Activated T-cell treated with anti-CD3 and anti-CD28 coated beads, Interleukin-2, amount 50 U/mL, for 72 hours (primary cell): ENCODE results near the gene BZW1. TPM values are rescaled to one million over a fixed set of nuclear protein-coding genes. Genes with fewer than 3 reads are reported as not detected.
A peak's percentile ranks its signal among the peaks of the same experiment; 100 is the strongest.
"Not testable (repeated sequence)": the region's sequence is repeated elsewhere in the genome, so short reads cannot be mapped to it uniquely, and the experiment has no call there.

ENCODE experiments used
- ATAC-seq, 2 donors: fragments of 150-1000 bp; cut with Tn5 transposase; replicated peaks in 1 of 2; 2 replicates each; pipeline ENCODE4 v1.10.0; 2021; ENCODE audit warnings: moderate library complexity in 2 of 2, mild to moderate bottlenecking in 1 of 2
- DNase-seq, 2 donors: peaks; one replicate each; pipeline ENCODE4 v3.0.0; 2021 to 2022; ENCODE audit warnings: mixed read lengths in 1 of 2
- H3K27ac Mint-ChIP-seq: one replicate; pipeline ENCODE4 v1.8.0; 2022; ENCODE audit warnings: mild to moderate bottlenecking, moderate library complexity, mixed read lengths
- H3K27me3 Mint-ChIP-seq: one replicate; pipeline ENCODE4 v1.8.0; 2022; ENCODE audit warnings: low read depth, mixed read lengths
- H3K36me3 Mint-ChIP-seq, 2 donors: one replicate each; pipeline ENCODE4 v1.8.0; 2022; ENCODE audit warnings: mixed read lengths in 2 of 2, mild to moderate bottlenecking in 1 of 2; ENCODE audit not compliant: insufficient read depth in 2 of 2
- H3K4me1 Mint-ChIP-seq: one replicate; pipeline ENCODE4 v1.8.0; 2022; ENCODE audit warnings: low read depth, mixed read lengths
- H3K4me3 Mint-ChIP-seq, 2 donors: one replicate each; pipeline ENCODE4 v1.8.0; 2022; ENCODE audit warnings: mild to moderate bottlenecking in 2 of 2, mixed read lengths in 2 of 2, moderate library complexity in 2 of 2
- H3K9me3 Mint-ChIP-seq, 2 donors: one replicate each; pipeline ENCODE4 v1.8.0; 2022; ENCODE audit warnings: mixed read lengths in 2 of 2
- total RNA-seq, 2 donors: library from RNA; stranded (reverse); gene quantifications; one replicate each; pipeline ENCODE4 v1.2.3, GENCODE V29; 2022

Gene BZW1
- total RNA-seq, 2 donors from 2014 or later, result 457 to 495 TPM

DNA sequence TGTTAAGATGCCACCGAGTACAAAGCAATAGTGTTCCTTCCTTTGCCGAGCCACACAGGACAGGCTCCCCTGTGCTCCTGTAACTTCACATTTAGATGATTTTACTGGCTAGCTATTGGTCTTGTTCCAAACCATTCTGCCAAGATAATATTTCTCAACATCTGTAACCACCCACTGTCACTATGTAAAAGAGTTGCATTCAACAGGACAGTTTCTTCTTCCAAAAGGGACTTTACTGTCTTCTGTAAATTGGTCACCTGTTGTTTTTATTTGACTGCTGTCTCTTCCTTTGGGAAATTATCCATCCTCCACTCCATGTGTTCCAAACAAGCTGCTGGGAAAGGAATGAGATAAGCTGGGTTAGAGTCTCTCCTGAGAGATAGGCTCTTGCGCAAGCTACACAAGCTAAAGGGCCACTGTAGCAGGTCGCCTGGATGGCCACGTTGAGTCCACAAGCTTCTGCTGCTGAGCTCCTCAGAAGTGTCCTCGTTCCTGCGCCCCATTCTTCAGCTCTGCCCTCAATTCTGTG is 14.4 kb upstream of the BZW1 start:
- Mint-ChIP-seq H3K4me3 (no peak overlapping the region), H3K27ac (no peak overlapping the region), H3K9me3 (peaks cover 0 to 4% of the 10 kb centered on the region in 2 donors), H3K4me1 (peaks cover 27% of the 10 kb centered on the region), H3K27me3 (peaks cover 5% of the 10 kb centered on the region), H3K36me3 (peaks cover 0 to 3% of the 10 kb centered on the region in 2 donors)
- no peak for ATAC-seq
- DNase-seq, result no peak

- H3K27me3 Mint-ChIP-seq, result peaks cover 5% of the 10 kb centered on the region
- ATAC-seq (peak; percentile 98 to 100), DNase-seq (peak in 1 of 2 donors; percentile 35)
- H3K4me3 Mint-ChIP-seq, result no peak overlapping the region
- H3K9me3 Mint-ChIP-seq, result peaks cover 0 to 4% of the 10 kb centered on the region in 2 donors
- H3K4me1 Mint-ChIP-seq, result peaks cover 27% of the 10 kb centered on the region
- peaks cover 0 to 3% of the 10 kb centered on the region in 2 donors for H3K36me3 Mint-ChIP-seq
- H3K27ac Mint-ChIP-seq, result no peak overlapping the region
Observed at GRCh38 chr2:200798514-200798913, 13.2 kb upstream of the BZW1 start.

DNA sequence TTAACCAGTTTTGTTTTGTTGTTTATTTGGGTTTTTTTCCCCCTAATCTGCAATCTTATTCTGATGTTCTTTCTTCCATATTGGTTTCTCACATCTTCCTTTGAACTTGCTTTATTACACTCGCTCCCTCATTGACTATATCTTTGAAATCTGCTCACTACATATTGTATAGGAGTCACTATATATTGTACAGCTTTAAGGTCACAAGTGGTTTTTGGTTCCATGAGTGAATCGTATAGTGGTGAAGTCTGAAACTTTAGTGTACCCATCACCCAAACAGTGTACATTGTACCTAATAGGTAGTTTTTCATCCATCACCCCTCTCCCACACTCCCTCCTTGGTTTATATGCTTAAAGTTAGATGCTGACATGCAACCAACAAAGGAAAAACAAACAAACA is 11.3 kb upstream of the BZW1 start:
- DNase-seq (no peak), ATAC-seq (peak; percentile 19 to 24)
- H3K27me3 Mint-ChIP-seq, result peaks cover 5% of the 10 kb centered on the region
- H3K27ac Mint-ChIP-seq, result no peak overlapping the region
- peaks cover 0 to 3% of the 10 kb centered on the region in 2 donors for H3K36me3 Mint-ChIP-seq
- H3K4me1 Mint-ChIP-seq, result peaks cover 27% of the 10 kb centered on the region
- no peak overlapping the region for H3K4me3 Mint-ChIP-seq
- H3K9me3 Mint-ChIP-seq, result peaks cover 0 to 4% of the 10 kb centered on the region in 2 donors

GRCh38 chr2:200801431-200801830 is 10.3 kb upstream of the BZW1 start:
- not testable (repeated sequence) for H3K27ac Mint-ChIP-seq, H3K4me3 Mint-ChIP-seq, H3K36me3 Mint-ChIP-seq, H3K9me3 Mint-ChIP-seq, H3K27me3 Mint-ChIP-seq, DNase-seq, ATAC-seq
- peaks cover 27% of the 10 kb centered on the region for H3K4me1 Mint-ChIP-seq

DNA sequence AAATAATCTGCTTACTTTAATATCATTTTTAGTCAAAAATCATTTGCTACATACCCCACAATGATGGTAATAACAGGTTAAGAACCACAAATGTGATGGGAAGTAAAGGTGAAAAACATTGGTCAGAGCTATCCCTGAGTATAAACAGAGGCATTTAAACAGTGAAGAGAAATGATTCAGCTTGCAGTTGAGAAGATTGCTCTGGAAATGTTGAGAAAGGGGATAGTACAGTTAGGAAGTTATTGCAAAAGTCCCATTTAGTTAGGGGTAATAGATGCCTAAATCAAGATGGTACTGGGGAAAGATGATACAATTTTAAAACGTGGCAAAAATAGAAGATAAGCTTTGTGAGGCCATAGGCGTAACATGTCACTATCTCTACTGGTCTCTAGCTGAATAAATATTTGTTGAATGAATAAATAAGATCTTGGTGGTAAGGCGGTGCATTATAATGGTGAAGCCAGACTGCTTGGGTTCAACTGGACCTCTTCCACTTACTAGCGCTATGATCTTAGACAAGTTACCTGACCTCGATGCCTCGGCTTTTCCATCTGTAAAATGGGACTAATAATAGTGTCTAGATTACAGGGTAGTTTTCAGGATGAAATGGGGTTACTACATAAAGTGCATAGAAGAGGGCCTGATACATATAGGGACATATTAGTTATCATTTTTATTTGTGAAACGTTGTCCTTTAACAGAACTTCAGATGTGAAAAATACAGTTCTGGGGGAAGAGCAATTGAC is 2.0 kb upstream of the BZW1 start:
- H3K27ac Mint-ChIP-seq, result peak overlapping the region; percentile 84
- ATAC-seq (no peak), DNase-seq (no peak)
- H3K4me1 Mint-ChIP-seq, result peaks cover 26% of the 10 kb centered on the region
- no peaks in the 10 kb centered on the region for H3K27me3 Mint-ChIP-seq
- peak overlapping the region; percentile 84 to 97 for H3K4me3 Mint-ChIP-seq
- no peaks in the 10 kb centered on the region for H3K9me3 Mint-ChIP-seq
- peaks cover 11 to 13% of the 10 kb centered on the region in 2 donors for H3K36me3 Mint-ChIP-seq

DNA sequence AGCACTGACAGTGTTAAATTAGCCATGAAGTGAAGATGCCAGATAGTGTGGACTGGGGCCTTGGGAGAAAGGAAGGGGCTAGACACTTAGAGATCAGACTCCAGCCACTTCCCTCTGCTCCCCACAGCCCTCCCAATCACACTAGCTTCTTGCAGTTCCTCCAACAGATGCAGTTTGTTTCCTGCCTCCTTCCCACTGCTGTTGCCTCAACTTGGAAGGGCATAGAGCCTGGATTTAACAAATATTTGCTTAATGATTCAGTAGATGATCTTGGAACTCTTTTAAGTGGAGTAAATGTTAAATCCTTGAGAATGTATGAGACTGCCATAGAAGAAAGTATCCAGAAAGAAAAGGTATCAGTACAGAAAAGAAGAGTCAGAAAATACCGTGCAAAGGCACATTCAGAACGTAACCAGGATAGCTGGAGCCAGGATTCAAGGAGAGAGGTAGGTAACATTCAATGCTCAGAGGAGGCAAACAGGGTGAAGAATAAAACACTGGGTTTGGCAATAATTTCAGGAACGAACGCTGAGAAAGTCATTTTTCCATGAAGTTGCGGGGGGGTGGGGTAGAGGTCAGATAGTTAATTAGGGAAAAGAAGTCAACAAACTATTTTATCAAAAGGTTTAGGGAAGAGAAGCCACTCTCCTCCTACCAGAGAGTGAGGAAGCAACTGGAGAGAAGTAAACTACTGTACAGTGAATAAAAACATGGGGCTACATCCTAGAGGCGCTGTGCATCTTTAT is 1.3 kb upstream of the BZW1 start:
- Mint-ChIP-seq H3K27me3 (no peaks in the 10 kb centered on the region), H3K9me3 (no peaks in the 10 kb centered on the region), H3K27ac (peak overlapping the region; percentile 84), H3K4me1 (peaks cover 34% of the 10 kb centered on the region), H3K4me3 (peak overlapping the region; percentile 84 to 97), H3K36me3 (peaks cover 19% of the 10 kb centered on the region in 2 donors)
- DNase-seq, result no peak
- no peak for ATAC-seq

GRCh38 chr2:200810998-200811332 is 745 bp upstream of the BZW1 start:
- H3K9me3 Mint-ChIP-seq, result no peaks in the 10 kb centered on the region
- no peak for DNase-seq
- peaks cover 22 to 24% of the 10 kb centered on the region in 2 donors for H3K36me3 Mint-ChIP-seq
- ATAC-seq, result no peak
- peaks cover 39% of the 10 kb centered on the region for H3K4me1 Mint-ChIP-seq
- H3K4me3 Mint-ChIP-seq, result peak overlapping the region; percentile 84 to 97
- H3K27me3 Mint-ChIP-seq, result no peaks in the 10 kb centered on the region
- H3K27ac Mint-ChIP-seq, result peak overlapping the region; percentile 84

DNA sequence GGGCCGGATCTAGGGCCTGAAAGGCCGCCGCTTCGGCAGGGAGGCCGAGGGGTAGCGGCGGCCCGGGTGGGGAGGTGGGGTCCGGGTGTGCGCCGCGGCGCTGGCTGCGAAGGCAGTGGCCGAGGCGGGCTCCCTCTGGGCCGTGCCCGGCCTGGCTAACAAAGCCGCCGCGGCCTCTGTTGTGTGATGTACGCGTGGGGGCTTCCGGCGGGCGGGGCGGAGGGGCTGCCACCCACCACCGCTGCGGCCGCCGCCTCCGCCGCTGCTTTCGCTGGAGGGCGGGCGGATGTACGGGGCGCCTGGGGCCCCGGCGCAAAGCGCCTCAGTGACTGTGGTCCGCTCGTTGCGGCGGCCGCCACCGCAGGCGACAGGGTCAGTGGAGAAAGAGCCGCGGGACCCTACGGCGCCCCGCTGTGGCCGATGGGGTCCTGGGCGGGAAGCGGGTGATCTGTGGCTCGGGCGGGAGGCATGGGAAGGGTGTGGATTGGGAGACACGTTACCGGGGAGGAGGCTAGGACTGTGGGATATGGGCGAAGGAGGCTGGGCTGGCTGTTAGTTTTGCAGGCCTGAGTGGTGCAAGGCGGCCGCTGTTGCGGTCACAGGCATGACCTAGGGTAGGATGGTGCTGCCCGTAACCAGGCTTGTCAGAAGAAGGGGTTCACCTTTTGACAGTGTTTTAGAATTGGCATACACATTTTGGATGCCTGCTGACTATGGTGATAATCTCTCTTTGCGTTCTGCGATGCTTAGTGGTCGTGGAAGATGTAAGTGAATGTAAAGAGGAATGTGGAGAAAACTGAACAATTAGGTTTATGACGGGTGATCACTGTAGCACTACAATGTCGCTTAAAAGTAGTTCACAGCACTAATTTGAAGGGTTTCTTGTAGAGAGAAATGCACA is 662 bp downstream of the BZW1 start:
- Mint-ChIP-seq H3K27ac (peak overlapping the region; percentile 94), H3K9me3 (no peaks in the 10 kb centered on the region), H3K4me3 (peak overlapping the region; percentile 93 to 97), H3K36me3 (peaks cover 24 to 38% of the 10 kb centered on the region in 2 donors), H3K4me1 (peaks cover 53% of the 10 kb centered on the region), H3K27me3 (no peaks in the 10 kb centered on the region)
- peak; percentile 63 to 64 for ATAC-seq
- peak; percentile 81 to 85 for DNase-seq

DNA sequence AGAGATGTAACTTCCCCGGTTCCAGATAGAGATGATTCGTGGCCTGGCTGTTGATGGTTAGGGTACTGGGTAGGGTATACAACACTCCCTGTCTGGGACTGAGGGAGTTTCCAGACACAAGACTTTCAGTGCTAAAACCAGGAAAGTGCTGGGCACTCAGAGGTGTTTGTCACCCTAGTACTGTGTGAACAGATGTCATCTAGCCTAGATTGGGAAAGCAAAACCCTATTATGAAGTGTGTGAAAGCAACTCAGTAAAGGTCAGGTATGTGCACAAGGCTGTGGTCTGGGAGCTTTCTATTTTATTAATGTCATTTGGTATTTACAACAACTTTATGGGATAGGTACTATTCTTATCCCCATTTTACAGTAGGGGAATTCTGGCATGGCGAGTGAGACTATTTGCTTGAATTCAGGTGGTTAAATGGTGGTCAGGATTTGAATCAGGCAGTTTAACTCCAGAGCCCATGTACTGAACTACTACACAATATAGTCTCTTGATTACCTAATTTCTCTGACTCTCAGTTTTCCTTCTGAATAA is 2.6 kb downstream of the BZW1 start:
- DNase-seq (peak; percentile 29 to 35), ATAC-seq (peak; percentile 23 to 34)
- Mint-ChIP-seq H3K27ac (peak overlapping the region; percentile 99), H3K36me3 (peaks cover 31 to 58% of the 10 kb centered on the region in 2 donors), H3K27me3 (no peaks in the 10 kb centered on the region), H3K4me3 (peak overlapping the region; percentile 93 to 97), H3K4me1 (peaks cover 71% of the 10 kb centered on the region), H3K9me3 (no peaks in the 10 kb centered on the region)

- H3K36me3 Mint-ChIP-seq, result peaks cover 31 to 63% of the 10 kb centered on the region in 2 donors
- no peaks in the 10 kb centered on the region for H3K27me3 Mint-ChIP-seq
- peak overlapping the region; percentile 93 to 97 for H3K4me3 Mint-ChIP-seq
- H3K9me3 Mint-ChIP-seq, result no peaks in the 10 kb centered on the region
- H3K27ac Mint-ChIP-seq, result peak overlapping the region; percentile 99
- peaks cover 67% of the 10 kb centered on the region for H3K4me1 Mint-ChIP-seq
- DNase-seq (no peak), ATAC-seq (no peak)
Observed at GRCh38 chr2:200814917-200815316, 3.2 kb downstream of the BZW1 start.

DNA sequence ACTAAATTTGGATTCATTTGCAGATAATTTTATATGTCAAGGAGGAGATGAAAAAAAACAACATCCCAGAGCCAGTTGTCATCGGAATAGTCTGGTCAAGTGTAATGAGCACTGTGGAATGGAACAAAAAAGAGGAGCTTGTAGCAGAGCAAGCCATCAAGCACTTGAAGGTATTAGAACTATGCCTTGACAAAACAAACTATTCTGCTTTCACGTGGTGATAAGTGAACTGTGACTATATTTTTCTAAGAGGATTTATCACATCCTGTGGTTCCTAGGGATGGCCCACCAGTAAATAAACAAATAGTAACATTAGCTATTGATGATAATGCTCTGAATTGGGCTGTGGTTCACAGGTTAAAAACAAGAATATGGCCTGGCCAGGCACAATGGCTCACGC is 7.0 kb downstream of the BZW1 start:
- peak overlapping the region; percentile 86 for H3K27ac Mint-ChIP-seq

DNA sequence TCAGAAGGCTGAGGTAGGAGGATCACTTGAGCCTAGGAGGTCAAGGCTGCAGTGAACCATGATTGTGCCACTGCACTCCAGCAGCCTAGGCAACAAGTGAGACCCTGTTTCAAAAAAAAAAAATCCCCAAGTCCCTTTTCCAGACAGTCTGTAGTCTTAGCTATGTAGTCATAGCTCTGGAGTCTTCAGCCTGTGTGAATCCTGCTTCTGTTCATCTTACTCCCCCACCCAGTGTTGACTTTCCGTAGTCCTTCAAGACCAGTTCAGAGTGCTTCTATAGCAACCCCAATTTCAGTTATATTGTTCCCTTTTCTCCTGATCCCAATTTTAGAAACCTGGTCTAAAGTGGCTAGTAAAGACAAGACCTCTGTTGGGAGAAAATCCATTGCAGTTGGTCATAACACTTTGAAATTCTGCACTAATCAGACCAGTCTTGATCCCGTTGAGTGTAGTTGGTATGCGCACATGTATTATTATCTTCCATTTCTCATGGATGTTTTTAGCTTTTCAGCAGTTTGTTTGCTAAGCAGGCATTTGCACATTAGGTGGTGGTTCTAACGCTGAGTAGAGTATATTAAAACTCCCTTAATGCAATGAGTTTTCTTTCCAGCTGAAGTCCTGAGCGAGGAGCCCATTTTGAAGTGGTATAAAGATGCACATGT is 9.0 kb downstream of the BZW1 start:
- ATAC-seq (peak in 1 of 2 donors; percentile 28), DNase-seq (no peak)
- Mint-ChIP-seq H3K9me3 (no peaks in the 10 kb centered on the region), H3K4me3 (no peak overlapping the region), H3K27me3 (no peaks in the 10 kb centered on the region), H3K27ac (peak overlapping the region; percentile 58), H3K4me1 (peaks cover 34% of the 10 kb centered on the region), H3K36me3 (peaks cover 21 to 61% of the 10 kb centered on the region in 2 donors)

More for the DNA sequence above, 7.0 kb downstream of the BZW1 start:
- not testable (repeated sequence) for H3K9me3 Mint-ChIP-seq, DNase-seq, ATAC-seq, H3K4me3 Mint-ChIP-seq, H3K27me3 Mint-ChIP-seq
- H3K4me1 Mint-ChIP-seq, result peaks cover 54% of the 10 kb centered on the region
- H3K36me3 Mint-ChIP-seq, result peaks cover 35 to 73% of the 10 kb centered on the region in 2 donors
